GM13976 (cell line): ENCODE results near the gene KDSR.
A peak's percentile ranks its signal among the peaks of the same experiment; 100 is the strongest.

ENCODE experiments used
- DNase-seq: peaks from one replicate; pipeline ENCODE4 v3.0.0; 2012; ENCODE audit warnings: low spot score
- CTCF ChIP-seq: IDR thresholded peaks from 2 replicates; pipeline ENCODE4 v1.5.1; 2012; ENCODE audit warnings: borderline replicate concordance, mild to moderate bottlenecking; ENCODE audit not compliant: insufficient read depth; ENCODE audit errors: extremely low read depth, missing control alignments, control extremely low read depth
- in situ Hi-C: fragments of 300-500 bp; cut with MboI; formaldehyde crosslinking; loops from one replicate; pipeline ENCODE4 v1.12.0; 2022; ENCODE audit warnings: low sequenced_read_pairs, mixed read lengths, inconsistent platforms; ENCODE audit not compliant: unreplicated experiment

Gene KDSR

GRCh38 chr18:63342206-63342605 is 24.8 kb downstream of the KDSR start:
- peak; percentile 43 for TF ChIP-seq CTCF
- in situ Hi-C loops: loop anchor here (10.0 kb wide), 1 partner anchor 83 kb away; the partner anchor contains the start of gene VPS4B
- peak; percentile 52 for DNase-seq

- no peak for DNase-seq
- in situ Hi-C loops: loop anchor here (10.0 kb wide), 1 partner anchor 85 kb away; the partner anchor contains the start of gene VPS4B
- peak; percentile 9 for TF ChIP-seq CTCF
Observed at GRCh38 chr18:63339920-63340484, 27.0 kb downstream of the KDSR start.

GRCh38 chr18:63336366-63337099 is 30.5 kb downstream of the KDSR start:
- DNase-seq: no peak
- TF ChIP-seq CTCF: no peak
- in situ Hi-C loops: no loop called here

- in situ Hi-C loops: no loop called here
- TF ChIP-seq CTCF: no peak
Observed at GRCh38 chr18:63331105-63331504, 35.9 kb downstream of the KDSR start.

GRCh38 chr18:63329431-63330145 is 37.4 kb downstream of the KDSR start:
- in situ Hi-C loops: no loop called here
- DNase-seq: no peak
- no peak for TF ChIP-seq CTCF

More at GRCh38 chr18:63331105-63331504, 35.9 kb downstream of the KDSR start:
- DNase-seq: no peak

- no peak for TF ChIP-seq CTCF
- in situ Hi-C loops: no loop called here
- no peak for DNase-seq
Observed at GRCh38 chr18:63326011-63326410, 41.0 kb downstream of the KDSR start.
